ENCODE data around the gene DERL3. TPM values are rescaled to one million over a fixed set of nuclear protein-coding genes. Genes with fewer than 3 reads are reported as not detected.

Gene DERL3
- total RNA-seq, 1 donor from 2014 or later = 0.12 TPM

GRCh38 chr22:23834406-23834792 is 4.4 kb downstream of the DERL3 start:
- no peak overlapping the region for H3K4me3 ChIP-seq (ENCODE audit: low read depth, low read length)
- TF ChIP-seq CTCF (conservative IDR thresholded peaks at IDR 0.05; ENCODE audit: low read depth, low read length) = no peak
- DNase-seq (ENCODE audit: low read depth) = no peak

- DNase-seq (ENCODE audit: low read depth) = no peak
- no peak for TF ChIP-seq CTCF (conservative IDR thresholded peaks at IDR 0.05; ENCODE audit: low read depth, low read length)
- H3K4me3 ChIP-seq (ENCODE audit: low read depth, low read length) = no peak overlapping the region
These were observed 4.9 kb downstream of the DERL3 start for GRCh38 chr22:23833911-23834317.

GRCh38 chr22:23833017-23833751 is 5.6 kb downstream of the DERL3 start:
- no peak for DNase-seq (ENCODE audit: low read depth)
- TF ChIP-seq CTCF (conservative IDR thresholded peaks at IDR 0.05; ENCODE audit: low read depth, low read length) = no peak
- H3K4me3 ChIP-seq (ENCODE audit: low read depth, low read length) = no peak overlapping the region

- no peak overlapping the region for H3K4me3 ChIP-seq (ENCODE audit: low read depth, low read length)
- TF ChIP-seq CTCF (conservative IDR thresholded peaks at IDR 0.05; ENCODE audit: low read depth, low read length) = no peak
- DNase-seq (ENCODE audit: low read depth) = no peak
These were observed 6.4 kb downstream of the DERL3 start for GRCh38 chr22:23832226-23833016.

GRCh38 chr22:23831781-23832180 is 7.0 kb downstream of the DERL3 start:
- no peak for TF ChIP-seq CTCF (conservative IDR thresholded peaks at IDR 0.05; ENCODE audit: low read depth, low read length)

GRCh38 chr22:23831261-23831660 is 7.5 kb downstream of the DERL3 start:
- TF ChIP-seq CTCF (conservative IDR thresholded peaks at IDR 0.05; ENCODE audit: low read depth, low read length) = no peak
- DNase-seq (ENCODE audit: low read depth) = no peak
- H3K4me3 ChIP-seq (ENCODE audit: low read depth, low read length) = no peak overlapping the region

More at GRCh38 chr22:23831781-23832180, 7.0 kb downstream of the DERL3 start:
- no peak overlapping the region for H3K4me3 ChIP-seq (ENCODE audit: low read depth, low read length)
- DNase-seq (ENCODE audit: low read depth) = no peak

Measured in epithelial cell of proximal tubule (primary cell).